Epithelial cell of esophagus (primary cell): ENCODE data around the gene MARCHF6.
"Not testable (repeated sequence)": the region's sequence is repeated elsewhere in the genome, so short reads cannot be mapped to it uniquely, and the experiment has no call there.

Experiments
- DNase-seq: peaks from one replicate; pipeline ENCODE4 v3.0.0; 2010; ENCODE audit warnings: low read depth
- H3K4me3 ChIP-seq: 2 replicates; pipeline ENCODE4 v1.5.1; 2011; ENCODE audit warnings: mild to moderate bottlenecking, low read length, control low read depth
- CTCF ChIP-seq: IDR thresholded peaks from 2 replicates; pipeline ENCODE4 v1.5.1; 2011; ENCODE audit warnings: low read depth, mild to moderate bottlenecking, low read length, control low read depth, inconsistent platforms; ENCODE audit not compliant: insufficient read depth; ENCODE audit errors: missing control alignments

The MARCHF6 gene

GRCh38 chr5:10363519-10364185, 10.2 kb downstream of the MARCHF6 start:
- no peak overlapping the region for H3K4me3 ChIP-seq
- no peak for TF ChIP-seq CTCF
- DNase-seq: no peak

- peak; percentile 68 for DNase-seq
- peak; percentile 61 for TF ChIP-seq CTCF
Measured at GRCh38 chr5:10364186-10364689, 10.7 kb downstream of the MARCHF6 start.

GRCh38 chr5:10365782-10366181, 12.3 kb downstream of the MARCHF6 start:
- no peak overlapping the region for H3K4me3 ChIP-seq
- TF ChIP-seq CTCF: no peak
- no peak for DNase-seq

More at GRCh38 chr5:10364186-10364689, 10.7 kb downstream of the MARCHF6 start:
- H3K4me3 ChIP-seq: no peak overlapping the region

- peak; percentile 84 for DNase-seq
- TF ChIP-seq CTCF: no peak
- H3K4me3 ChIP-seq: no peak overlapping the region
Measured at GRCh38 chr5:10366310-10367272, 13.1 kb downstream of the MARCHF6 start.

GRCh38 chr5:10367579-10367978, 14.1 kb downstream of the MARCHF6 start:
- TF ChIP-seq CTCF: no peak
- no peak for DNase-seq
- H3K4me3 ChIP-seq: no peak overlapping the region

- no peak overlapping the region for H3K4me3 ChIP-seq
- TF ChIP-seq CTCF: no peak
- DNase-seq: no peak
Measured at GRCh38 chr5:10370931-10371330, 17.4 kb downstream of the MARCHF6 start.

GRCh38 chr5:10371369-10371768, 17.9 kb downstream of the MARCHF6 start:
- H3K4me3 ChIP-seq, DNase-seq: not testable (repeated sequence)
